Erythroblast (primary cell): Measurements from ENCODE around the gene GK.

ENCODE experiments used
- GATA1 ChIP-seq: IDR thresholded peaks from 2 replicates; pipeline ENCODE4 v1.6.1; 2011; ENCODE audit warnings: low read depth, mild to moderate bottlenecking, control low read depth, low read length, moderate library complexity
- POLR2A ChIP-seq: IDR thresholded peaks from 2 replicates; pipeline ENCODE4 v1.6.1; 2011; ENCODE audit warnings: mild to moderate bottlenecking, low read length

GRCh38 chrX:30777575-30777974 is 124.4 kb downstream of the GK start:
- TF ChIP-seq POLR2A (no peak), GATA1 (no peak)
